Upper lobe of left lung (tissue), 6 donors: ENCODE data around the gene CASP6. TPM values are rescaled to one million over a fixed set of nuclear protein-coding genes. Genes with fewer than 3 reads are reported as not detected.

Source experiments
- ATAC-seq, 2 donors: fragments of 200-7000 bp; cut with Tn5 transposase; one replicate each; pipeline ENCODE4 v1.9.1; 2022; ENCODE audit warnings: mild to moderate bottlenecking in 2 of 2, moderate library complexity in 2 of 2; ENCODE audit not compliant: low FRiP score in 2 of 2
- DNase-seq, 2 donors: peaks; one replicate each; pipeline ENCODE4 v3.0.0-alpha.2; 2019 to 2020
- H3K27ac ChIP-seq, 4 donors: fragments of 200-600 bp; sonication (generic); one replicate each; pipeline ENCODE4 v1.5.1; 2016 to 2019
- H3K27me3 ChIP-seq, 4 donors: fragments of 200-600 bp; sonication (generic); one replicate each; pipeline ENCODE4 v1.5.1; 2017 to 2019
- H3K36me3 ChIP-seq, 4 donors: fragments of 200-600 bp; sonication (generic); one replicate each; pipeline ENCODE4 v1.5.1; 2016 to 2019
- H3K4me1 ChIP-seq, 4 donors: fragments of 200-600 bp; sonication (generic); one replicate each; pipeline ENCODE4 v1.5.1; 2018 to 2019
- H3K4me3 ChIP-seq, 4 donors: fragments of 200-600 bp; sonication (generic); one replicate each; pipeline ENCODE4 v1.5.1; 2017 to 2019; ENCODE audit warnings: mild to moderate bottlenecking in 2 of 4, moderate library complexity in 1 of 4
- H3K9me3 ChIP-seq, 4 donors: fragments of 200-600 bp; sonication (generic); one replicate each; pipeline ENCODE4 v1.5.1; 2018 to 2019
- CTCF ChIP-seq, 6 experiments: fragments of 450-650 bp in 4 of 6; fragments of 200-600 bp in 2 of 6; sonication (generic) in 2 of 6; IDR thresholded peaks; one replicate each; pipeline ENCODE4 v1.5.1; 2016 to 2019; ENCODE audit warnings: antibody characterized with exemption in 6 of 6
- EP300 ChIP-seq, 4 donors: sonication (generic); formaldehyde crosslinking; IDR thresholded peaks; one replicate each; pipeline ENCODE4 v1.5.1; 2017; ENCODE audit warnings: antibody characterized with exemption in 4 of 4, control low read depth in 2 of 4
- POLR2A ChIP-seq, 4 donors: fragments of 450-650 bp; IDR thresholded peaks; one replicate each; pipeline ENCODE4 v1.5.1; 2016 to 2017; ENCODE audit warnings: antibody characterized with exemption in 4 of 4, mild to moderate bottlenecking in 2 of 4
- POLR2AphosphoS5 ChIP-seq, 2 donors: sonication (generic); formaldehyde crosslinking; IDR thresholded peaks; one replicate each; pipeline ENCODE4 v1.5.1; 2017; ENCODE audit warnings: antibody characterized with exemption in 2 of 2
- WGBS, 2 donors: methylation state at CpG; one replicate each; pipeline ENCODE4 v1.1.5; 2017 to 2018; 5-methylcytosine and 5-hydroxymethylcytosine counted together
- total RNA-seq, 6 donors: library from RNA; depleted of rRNA in 4 of 6; stranded (reverse); fragments of >200 nt in 4 of 6; gene quantifications; one replicate each; pipeline versions ENCODE4 v1.1.0 to v1.2.1, GENCODE V29; 2016 to 2021
- donor health status: DM: no; HTN: no; CAD: no; lungs with moderate emphysema.
- donor health status: DM: no; HTN: yes; CAD: no; lungs with severe emphysema.

CASP6 gene
- total RNA-seq, 6 donors from 2014 or later: 12.1 to 29.5 (median 15.5) TPM

- H3K9me3 ChIP-seq: no peaks in the 10 kb centered on the region
- no peak overlapping the region for H3K27ac ChIP-seq
- DNase-seq (no peak), ATAC-seq (no peak)
- H3K27me3 ChIP-seq: no peaks in the 10 kb centered on the region
- H3K36me3 ChIP-seq: no peaks in the 10 kb centered on the region
- TF ChIP-seq POLR2A (IDR thresholded peaks at IDR 0.05) (no peak), CTCF (IDR thresholded peaks at IDR 0.05) (no peak), POLR2AphosphoS5 (IDR thresholded peaks at IDR 0.05) (no peak), EP300 (IDR thresholded peaks at IDR 0.05) (no peak)
- H3K4me3 ChIP-seq: no peak overlapping the region
- H3K4me1 ChIP-seq: no peaks in the 10 kb centered on the region
Measured at GRCh38 chr4:109671350-109671749, 31.9 kb downstream of the CASP6 start.

GRCh38 chr4:109665783-109666485 is 37.3 kb downstream of the CASP6 start:
- DNase-seq (no peak), ATAC-seq (no peak)
- Histone ChIP-seq H3K27me3 (no peaks in the 10 kb centered on the region), H3K36me3 (no peaks in the 10 kb centered on the region), H3K4me3 (no peak overlapping the region), H3K9me3 (no peaks in the 10 kb centered on the region), H3K27ac (no peak overlapping the region), H3K4me1 (no peaks in the 10 kb centered on the region)
- TF ChIP-seq POLR2A (IDR thresholded peaks at IDR 0.05) (no peak), EP300 (IDR thresholded peaks at IDR 0.05) (no peak), CTCF (IDR thresholded peaks at IDR 0.05) (no peak)
- WGBS, 2 donors: 81 to 88% methylated on average over 5 of the region's 5 CpGs

GRCh38 chr4:109662771-109663170 is 40.5 kb downstream of the CASP6 start:
- Histone ChIP-seq H3K9me3 (no peaks in the 10 kb centered on the region), H3K27me3 (no peaks in the 10 kb centered on the region), H3K27ac (no peak overlapping the region), H3K4me3 (no peak overlapping the region), H3K36me3 (no peaks in the 10 kb centered on the region), H3K4me1 (no peaks in the 10 kb centered on the region)
- 82 to 88% methylated on average over 3 of the region's 3 CpGs for WGBS, 2 donors
- no peak for ATAC-seq
- no peak for DNase-seq
- TF ChIP-seq EP300 (IDR thresholded peaks at IDR 0.05): no peak
- TF ChIP-seq CTCF (IDR thresholded peaks at IDR 0.05): no peak
- TF ChIP-seq POLR2AphosphoS5 (IDR thresholded peaks at IDR 0.05): no peak
- no peak for TF ChIP-seq POLR2A (IDR thresholded peaks at IDR 0.05)

GRCh38 chr4:109662116-109662515 is 41.1 kb downstream of the CASP6 start:
- ATAC-seq: no peak
- TF ChIP-seq CTCF (IDR thresholded peaks at IDR 0.05) (no peak), EP300 (IDR thresholded peaks at IDR 0.05) (no peak), POLR2A (IDR thresholded peaks at IDR 0.05) (no peak), POLR2AphosphoS5 (IDR thresholded peaks at IDR 0.05) (no peak)
- 71 to 78% methylated on average over 2 of the region's 2 CpGs for WGBS, 2 donors

GRCh38 chr4:109658871-109659410 is 44.3 kb downstream of the CASP6 start:
- H3K27ac ChIP-seq: no peak overlapping the region
- TF ChIP-seq EP300 (IDR thresholded peaks at IDR 0.05) (no peak), CTCF (IDR thresholded peaks at IDR 0.05) (no peak), POLR2AphosphoS5 (IDR thresholded peaks at IDR 0.05) (no peak)
- DNase-seq (no peak), ATAC-seq (no peak)
- no peaks in the 10 kb centered on the region for H3K9me3 ChIP-seq
- H3K4me3 ChIP-seq: no peak overlapping the region
- no peaks in the 10 kb centered on the region for H3K4me1 ChIP-seq
- H3K27me3 ChIP-seq: no peaks in the 10 kb centered on the region
- H3K36me3 ChIP-seq: no peaks in the 10 kb centered on the region
- WGBS, 2 donors: 87 to 89% methylated on average over 6 of the region's 6 CpGs

More at GRCh38 chr4:109662116-109662515, 41.1 kb downstream of the CASP6 start:
- H3K36me3 ChIP-seq: no peaks in the 10 kb centered on the region
- DNase-seq: no peak
- no peaks in the 10 kb centered on the region for H3K4me1 ChIP-seq
- H3K9me3 ChIP-seq: no peaks in the 10 kb centered on the region
- no peaks in the 10 kb centered on the region for H3K27me3 ChIP-seq
- H3K4me3 ChIP-seq: no peak overlapping the region
- H3K27ac ChIP-seq: no peak overlapping the region
